HEK293T (cell line): ENCODE results near the gene COQ10B.
A peak's percentile ranks its signal among the peaks of the same experiment; 100 is the strongest.
"Not testable (repeated sequence)": the region's sequence is repeated elsewhere in the genome, so short reads cannot be mapped to it uniquely, and the experiment has no call there.

Source experiments
- CTCF ChIA-PET: fragments of 350-600 bp; formaldehyde crosslinking; extraction: SDS; loops from one replicate; lab custom pipeline; 2021; ENCODE audit warnings: antibody characterized with exemption, inconsistent platforms; lab: Yijun Ruan, JAX
- POLR2A ChIA-PET: fragments of 350-600 bp; formaldehyde crosslinking; extraction: SDS; loops from one replicate; lab custom pipeline; 2020; ENCODE audit warnings: antibody characterized with exemption, inconsistent platforms; lab: Yijun Ruan, JAX
- DNase-seq: peaks from one replicate; pipeline ENCODE4 v3.0.0; 2012; ENCODE audit warnings: mixed read lengths; ENCODE audit errors: extremely low spot score
- ARNT ChIP-seq: fragments of 450-650 bp; IDR thresholded peaks from 2 replicates; pipeline ENCODE4 v1.6.1; 2017; ENCODE audit warnings: mild to moderate bottlenecking
- BHLHE40 ChIP-seq: fragments of 450-650 bp; IDR thresholded peaks from 2 replicates; pipeline ENCODE4 v1.6.1; 2016; ENCODE audit warnings: mild to moderate bottlenecking, moderate library complexity, borderline replicate concordance
- CTBP1 ChIP-seq: fragments of 450-650 bp; IDR thresholded peaks from 2 replicates; pipeline ENCODE4 v1.6.1; 2016; ENCODE audit warnings: borderline replicate concordance
- ELF4 ChIP-seq: fragments of 450-650 bp; IDR thresholded peaks from 2 replicates; pipeline ENCODE4 v1.6.1; 2017; ENCODE audit warnings: antibody characterized with exemption
- FOXA1 ChIP-seq: fragments of 450-650 bp; IDR thresholded peaks from 2 replicates; pipeline ENCODE4 v1.6.1; 2016; ENCODE audit warnings: mild to moderate bottlenecking
- FOXK2 ChIP-seq: fragments of 450-650 bp; IDR thresholded peaks from 2 replicates; pipeline ENCODE4 v1.6.1; 2016; ENCODE audit warnings: mild to moderate bottlenecking
- FOXM1 ChIP-seq: fragments of 450-650 bp; IDR thresholded peaks from 2 replicates; pipeline ENCODE4 v1.6.1; 2017; ENCODE audit warnings: mild to moderate bottlenecking, borderline replicate concordance
- HDGF ChIP-seq: fragments of 450-650 bp; IDR thresholded peaks from 2 replicates; pipeline ENCODE4 v1.6.1; 2017; ENCODE audit warnings: antibody characterized with exemption, borderline replicate concordance
- L3MBTL2 ChIP-seq: fragments of 450-650 bp; conservative IDR thresholded peaks from 2 replicates; pipeline ENCODE4 v1.6.1; 2016; ENCODE audit warnings: mild to moderate bottlenecking
- LEF1 ChIP-seq: fragments of 450-650 bp; IDR thresholded peaks from 2 replicates; pipeline ENCODE4 v1.6.1; 2017; ENCODE audit warnings: mild to moderate bottlenecking, borderline replicate concordance
- NFRKB ChIP-seq: fragments of 450-650 bp; IDR thresholded peaks from 2 replicates; pipeline ENCODE4 v1.6.1; 2016; ENCODE audit warnings: mild to moderate bottlenecking, moderate library complexity
- PKNOX1 ChIP-seq: fragments of 450-650 bp; IDR thresholded peaks from 2 replicates; pipeline ENCODE4 v1.6.1; 2016
- SP1 ChIP-seq: fragments of 450-650 bp; IDR thresholded peaks from 2 replicates; pipeline ENCODE4 v1.6.1; 2017
- SUZ12 ChIP-seq: fragments of 450-650 bp; IDR thresholded peaks from 2 replicates; pipeline ENCODE4 v1.6.1; 2016; ENCODE audit warnings: mild to moderate bottlenecking
- TARDBP ChIP-seq: fragments of 450-650 bp; IDR thresholded peaks from 2 replicates; pipeline ENCODE4 v1.6.1; 2016
- ZNF384 ChIP-seq: fragments of 450-650 bp; IDR thresholded peaks from 2 replicates; pipeline ENCODE4 v1.6.1; 2016

Gene COQ10B

GRCh38 chr2:197431858-197432257 lies 21.5 kb upstream of the COQ10B start:
- TF ChIP-seq SP1 = no peak
- no peak for TF ChIP-seq CTBP1
- TF ChIP-seq FOXM1 = no peak
- TF ChIP-seq LEF1 = no peak
- no peak for TF ChIP-seq L3MBTL2
- no peak for TF ChIP-seq FOXA1
- TF ChIP-seq HDGF = no peak
- TF ChIP-seq TARDBP = no peak
- TF ChIP-seq ZNF384 = no peak
- no peak for TF ChIP-seq FOXK2
- TF ChIP-seq SUZ12 = no peak
- no peak for TF ChIP-seq NFRKB
- no peak for TF ChIP-seq PKNOX1
- TF ChIP-seq BHLHE40 = no peak
- no peak for TF ChIP-seq ARNT
- TF ChIP-seq ELF4 = no peak
- DNase-seq = no peak
- ChIA-PET POLR2A (interaction anchor here (1.1 kb wide), 1 partner anchor 21 kb away, joined by 3 read pairs; the partner anchor contains the start of gene COQ10B), CTCF (interaction anchor here (0.6 kb wide), 1 partner anchor 13 kb away, joined by 3 read pairs; no protein-coding TSS in a partner anchor)

- ChIA-PET CTCF (interaction anchor here (0.6 kb wide), 1 partner anchor 12 kb away, joined by 3 read pairs; no protein-coding TSS in a partner anchor), POLR2A (interaction anchor here (0.7 kb wide), 1 partner anchor 67 kb away, joined by 3 read pairs; the partner anchor contains the start of genes HSPD1 and HSPE1)
- not testable (repeated sequence) for DNase-seq
These were observed 20.8 kb upstream of the COQ10B start for GRCh38 chr2:197432527-197432926.

DNA sequence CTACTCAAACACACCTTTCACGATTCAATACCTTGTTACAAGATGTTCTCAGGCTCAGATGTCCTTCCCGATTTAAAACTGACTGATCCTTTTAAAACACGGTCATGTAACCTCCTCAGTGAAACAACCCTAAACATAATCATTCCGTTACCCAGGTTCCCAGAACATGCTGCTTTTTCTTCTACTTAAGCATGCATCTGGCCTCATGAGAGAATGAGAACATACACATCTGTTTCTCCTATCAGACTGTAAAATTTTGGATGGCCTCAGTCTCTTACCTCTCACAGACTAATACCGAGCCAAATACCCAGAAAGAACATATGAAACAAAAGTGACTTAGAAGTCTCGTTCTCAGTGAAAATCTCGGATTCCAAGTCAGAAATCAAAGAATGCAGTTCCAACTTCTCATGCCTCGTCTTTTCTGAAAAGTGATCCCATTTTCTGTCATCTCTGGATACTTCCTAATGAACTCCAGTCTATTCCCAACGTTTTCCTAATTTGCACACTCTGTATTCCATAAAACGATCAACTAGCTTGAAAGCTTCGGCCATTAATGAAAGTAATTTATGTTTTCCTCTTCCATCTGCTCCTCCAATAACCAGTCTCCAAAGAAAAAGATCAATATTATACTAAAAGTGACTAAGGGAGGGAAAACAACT lies 19.4 kb upstream of the COQ10B start:
- CTCF ChIA-PET = no interaction called here
- no peak for TF ChIP-seq NFRKB
- TF ChIP-seq ARNT = no peak
- no peak for TF ChIP-seq ZNF384
- TF ChIP-seq FOXM1 = no peak
- TF ChIP-seq FOXA1 = no peak
- no peak for TF ChIP-seq SP1
- TF ChIP-seq ELF4 = no peak
- no peak for TF ChIP-seq L3MBTL2
- no peak for TF ChIP-seq CTBP1
- POLR2A ChIA-PET = interaction anchor here (1.8 to 4.0 kb wide), 2 partner anchors 18 to 56 kb away, joined by 12 to 56 read pairs; partner anchors contain the start of gene COQ10B
- no peak for DNase-seq

GRCh38 chr2:197434541-197435513 lies 18.5 kb upstream of the COQ10B start, which contains the start of gene SF3B1:
SF3B1 (minus strand) TSS chr2:197435028; CDS start chr2:197434999, 29 bp downstream.
- CTCF ChIA-PET = no interaction called here
- POLR2A ChIA-PET = interaction anchor here (0.5 to 4.0 kb wide), 12 partner anchors 9 to 370 kb away, joined by 3 to 56 read pairs (median 4); partner anchors contain the start of genes COQ10B, HSPD1, HSPE1 and MARS2
- DNase-seq = peak; percentile 95
- TF ChIP-seq FOXM1 (no peak), ZNF384 (no peak), CTBP1 (no peak), L3MBTL2 (peak; percentile 75), ELF4 (peak; percentile 44; the same call in 1 of the 2 replicates), SUZ12 (no peak), ARNT (no peak), BHLHE40 (no peak), SP1 (no peak), PKNOX1 (no peak), NFRKB (peak; percentile 40), FOXK2 (no peak)

DNA sequence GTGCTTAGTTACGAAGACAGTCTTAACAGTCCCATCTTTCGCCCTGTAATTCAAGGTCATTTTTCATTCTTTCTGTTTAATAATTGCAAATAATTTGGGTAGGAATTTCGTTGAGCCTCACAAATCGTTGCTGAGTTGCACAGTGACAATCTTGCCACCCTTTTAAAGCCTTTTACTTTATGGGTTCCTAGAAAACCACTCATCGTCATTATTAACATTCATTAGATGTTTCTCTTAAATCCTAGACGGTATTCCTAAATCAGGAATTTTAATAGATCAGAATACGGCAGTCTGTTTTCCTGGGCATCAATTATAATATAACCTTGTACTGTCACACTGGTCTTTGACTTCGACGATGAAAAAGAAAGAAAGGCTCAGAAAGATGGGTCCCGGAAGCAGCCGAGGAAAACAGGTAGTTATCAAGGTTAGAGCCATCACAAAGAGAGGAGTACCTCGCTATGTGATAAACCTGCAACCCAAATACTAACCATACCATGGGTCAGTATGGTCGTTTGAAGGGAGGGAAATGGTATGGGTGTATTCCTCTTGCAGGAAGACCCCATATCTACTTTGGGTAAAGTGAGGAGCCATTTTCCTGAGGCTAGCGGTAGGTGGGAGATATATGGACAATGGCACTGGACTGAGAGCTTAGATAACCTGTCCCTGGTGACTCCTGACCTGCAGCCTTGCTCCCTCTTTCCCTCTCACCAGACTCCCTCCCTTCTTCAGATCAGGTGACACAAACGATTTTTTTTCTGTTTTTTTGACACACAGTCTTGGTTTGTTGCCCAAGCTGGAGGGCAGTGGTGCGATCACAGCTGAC lies 17.5 kb upstream of the COQ10B start:
- TF ChIP-seq FOXM1 (no peak), SP1 (no peak), ZNF384 (no peak), ARNT (no peak), BHLHE40 (no peak), TARDBP (no peak)
- DNase-seq = no peak
- ChIA-PET CTCF (no interaction called here), POLR2A (interaction anchor here (1.0 to 4.0 kb wide), 8 partner anchors 13 to 369 kb away, joined by 3 to 56 read pairs (median 6); partner anchors contain the start of genes COQ10B, HSPD1, HSPE1 and MOB4)
